SW 1271 (cell line): ENCODE measurements around the gene BAHCC1.

Source experiments
- DNase-seq, 2 experiments: peaks; one replicate each; lab custom pipeline; 2025; lab: John Stamatoyannopoulos, UW

Gene BAHCC1

DNA sequence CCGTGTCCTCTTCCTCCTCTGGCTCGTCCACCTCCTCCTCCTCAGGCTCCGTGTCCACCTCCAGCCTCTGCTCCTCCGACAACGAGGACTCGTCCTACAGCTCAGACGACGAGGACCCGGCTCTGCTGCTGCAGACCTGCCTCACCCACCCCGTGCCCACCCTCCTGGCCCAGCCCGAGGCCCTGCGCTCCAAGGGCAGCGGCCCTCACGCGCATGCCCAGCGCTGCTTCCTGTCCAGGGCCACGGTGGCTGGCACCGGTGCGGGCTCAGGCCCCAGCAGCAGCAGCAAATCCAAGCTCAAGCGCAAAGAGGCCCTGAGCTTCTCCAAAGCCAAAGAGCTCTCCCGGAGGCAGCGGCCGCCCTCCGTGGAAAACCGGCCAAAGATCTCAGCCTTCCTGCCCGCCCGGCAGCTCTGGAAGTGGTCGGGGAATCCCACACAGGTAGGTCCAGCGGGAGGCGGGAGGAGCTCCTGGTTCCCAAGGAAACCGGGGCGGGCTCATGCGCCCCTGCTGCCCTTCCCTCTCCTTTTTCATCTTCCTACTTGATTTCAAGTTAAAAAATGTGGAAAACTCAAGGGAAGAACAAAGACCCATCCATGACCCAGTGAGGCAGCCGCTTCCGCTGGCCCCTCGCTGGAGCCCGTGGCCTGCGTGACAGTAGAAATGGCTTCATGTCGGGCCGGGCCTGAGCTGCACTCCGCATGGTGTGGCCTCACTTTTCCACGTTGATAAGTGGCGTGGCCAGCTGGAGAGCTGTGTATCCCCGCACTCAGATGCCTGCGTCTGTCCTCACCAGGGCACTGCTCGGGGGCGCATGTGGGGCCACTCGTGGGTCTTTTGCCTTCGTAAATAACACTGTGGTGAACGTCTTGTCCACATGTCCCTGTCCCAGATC lies 66.6 kb downstream of the BAHCC1 start:
- no peak for DNase-seq

DNA sequence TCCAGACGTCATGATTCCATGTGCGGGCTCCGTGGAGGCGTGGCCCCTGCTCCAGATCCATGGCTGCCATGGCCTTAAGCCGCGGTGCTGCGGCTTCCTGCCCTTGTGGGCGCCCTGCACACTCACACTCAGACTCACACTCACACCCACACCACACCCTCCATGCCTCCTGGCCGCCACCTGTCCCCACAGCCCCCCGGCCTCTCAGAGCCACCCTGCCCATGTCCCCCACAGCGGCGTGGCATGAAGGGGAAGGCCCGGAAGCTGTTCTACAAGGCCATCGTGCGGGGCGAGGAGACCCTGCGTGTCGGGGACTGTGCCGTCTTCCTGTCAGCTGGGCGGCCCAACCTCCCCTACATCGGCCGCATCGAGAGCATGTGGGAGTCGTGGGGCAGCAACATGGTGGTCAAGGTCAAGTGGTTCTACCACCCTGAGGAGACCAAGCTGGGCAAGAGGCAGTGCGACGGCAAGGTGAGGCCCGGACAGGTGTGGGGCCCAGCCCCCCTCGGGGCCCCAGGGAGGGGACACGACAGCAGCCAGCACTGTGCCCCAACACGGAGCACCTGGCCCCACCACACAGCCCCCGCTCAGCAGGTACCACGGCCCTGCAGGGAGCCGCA lies 67.4 kb downstream of the BAHCC1 start:
- DNase-seq, result no peak

DNA sequence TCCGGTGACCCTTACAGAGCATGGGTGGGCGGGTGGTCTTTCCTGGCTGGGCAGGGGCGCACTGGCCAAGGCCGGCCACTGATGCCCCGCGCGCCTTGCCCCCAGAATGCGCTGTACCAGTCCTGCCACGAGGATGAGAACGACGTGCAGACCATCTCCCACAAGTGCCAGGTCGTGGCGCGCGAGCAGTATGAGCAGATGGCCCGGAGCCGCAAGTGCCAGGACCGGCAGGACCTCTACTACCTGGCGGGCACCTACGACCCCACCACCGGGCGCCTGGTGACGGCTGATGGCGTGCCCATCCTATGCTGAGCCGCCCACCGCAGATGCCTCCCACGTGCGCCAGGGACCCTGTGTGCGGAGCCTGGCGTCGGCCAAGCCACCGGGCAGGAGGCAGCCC lies 68.2 kb downstream of the BAHCC1 start:
- DNase-seq, result no peak

DNA sequence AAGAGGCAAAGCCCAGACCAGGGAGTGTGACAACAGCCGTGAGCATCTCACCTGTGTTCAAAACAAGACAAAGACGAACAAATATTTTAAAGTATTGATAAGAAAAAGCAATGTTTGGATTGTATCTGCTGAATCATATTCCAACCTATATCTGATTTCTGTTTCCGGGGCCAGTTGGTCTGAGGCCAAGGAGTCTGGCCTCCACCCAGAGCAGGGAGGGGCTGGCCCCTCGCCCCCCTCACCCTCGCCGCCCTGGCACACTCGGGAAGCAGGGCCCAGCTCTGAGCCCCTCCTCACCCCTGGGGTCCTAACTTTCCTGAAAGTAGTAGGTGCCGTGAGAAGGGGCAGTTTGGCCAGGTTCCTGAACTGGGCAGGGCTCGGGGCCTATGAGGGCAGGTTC lies 69.3 kb downstream of the BAHCC1 start:
- DNase-seq, result no peak

DNA sequence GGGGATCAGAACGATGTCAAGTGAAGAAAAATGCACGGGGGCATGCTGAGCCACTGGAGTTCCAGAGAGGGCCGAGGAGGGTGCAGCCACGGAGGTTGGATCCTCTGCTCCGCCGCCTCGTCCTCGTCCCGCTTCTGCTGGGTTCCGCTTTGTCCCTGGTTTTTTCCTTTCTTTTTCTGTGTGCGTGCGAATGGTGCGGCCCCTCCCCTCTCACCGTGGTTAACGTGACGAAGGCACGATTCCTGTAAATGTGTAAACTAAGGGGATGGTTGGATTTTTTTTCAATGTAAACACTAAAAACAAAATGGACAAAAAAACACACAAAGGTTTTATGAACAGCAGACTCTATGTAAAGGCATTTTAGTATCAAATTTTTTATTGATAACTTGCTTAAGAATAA lies 70.7 kb downstream of the BAHCC1 start:
- no peak for DNase-seq

DNA sequence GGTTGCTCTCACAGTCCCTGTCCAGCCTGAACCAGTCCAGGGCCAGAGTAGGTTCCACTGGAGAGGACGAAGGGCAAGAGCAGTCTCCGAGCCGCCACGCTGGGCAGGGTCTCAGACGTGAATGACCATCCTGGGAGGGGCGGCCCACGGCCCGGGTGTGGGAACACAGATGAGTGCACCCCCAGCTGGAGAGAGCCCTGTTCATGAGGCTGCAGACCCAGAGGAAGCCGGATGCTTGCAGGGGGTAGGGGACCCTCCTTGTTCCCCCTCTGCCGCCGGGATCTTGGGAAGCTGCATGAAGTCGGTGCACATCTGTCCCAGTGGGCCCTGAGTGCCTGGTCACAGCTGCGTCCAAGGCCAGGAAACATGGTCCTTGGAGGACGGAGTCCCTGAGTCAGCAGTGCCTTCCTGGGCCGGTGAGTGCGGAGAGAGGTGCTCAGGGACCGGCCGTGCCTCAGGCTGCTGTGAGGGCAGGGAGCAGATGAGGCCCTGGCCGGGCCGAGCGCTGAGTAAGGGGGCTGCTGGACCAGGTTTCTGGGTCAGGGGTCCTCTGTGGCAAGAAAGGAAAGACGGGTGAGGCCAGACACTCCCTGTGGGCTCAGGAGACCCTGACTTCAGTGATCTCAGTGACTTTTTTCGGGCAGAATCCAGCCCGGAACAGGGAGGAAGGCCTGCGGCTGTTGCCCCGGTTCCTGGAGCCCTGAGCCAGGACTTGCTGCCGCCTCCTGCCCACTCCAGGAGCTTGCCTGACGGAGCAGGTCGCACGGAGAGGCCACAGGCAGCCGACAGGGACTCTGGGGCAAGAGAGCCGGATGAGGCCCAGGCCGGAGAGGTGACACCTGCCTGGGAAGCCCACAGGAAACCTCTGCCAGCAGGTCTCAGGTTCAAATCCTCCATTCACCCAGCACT lies 71.6 kb downstream of the BAHCC1 start:
- DNase-seq, result no peak

DNA sequence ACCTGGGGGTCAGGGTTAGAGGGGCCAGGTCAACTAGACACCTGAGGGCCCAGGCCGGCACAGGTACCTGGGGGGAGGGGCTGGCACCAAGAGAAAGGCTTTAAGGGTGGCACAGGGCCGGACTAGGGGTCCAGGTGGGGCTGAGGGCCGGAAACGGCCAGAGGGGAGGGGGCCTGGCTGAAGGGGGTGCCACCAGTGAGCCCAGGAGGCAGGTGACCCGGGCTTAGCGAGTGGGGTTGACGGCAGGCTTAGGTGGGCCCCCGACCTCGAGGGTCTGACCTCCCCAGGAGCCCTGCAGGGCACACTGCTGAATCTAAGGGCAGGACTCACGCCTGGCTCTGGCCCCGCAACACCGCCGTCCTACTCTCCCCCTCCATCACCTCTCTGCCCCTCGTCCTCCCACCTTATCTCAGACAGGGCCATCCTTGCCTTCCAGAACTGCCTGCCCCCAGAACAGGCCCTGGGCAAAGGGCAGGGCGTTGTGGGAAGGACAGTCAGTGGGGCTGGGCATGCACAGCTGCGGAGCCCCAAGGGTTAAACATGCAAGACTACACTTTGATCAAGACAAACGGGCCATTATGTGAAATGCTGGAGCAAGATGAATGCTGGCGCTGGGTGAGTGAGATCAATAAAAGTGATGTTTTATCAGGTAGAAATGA lies 73.0 kb downstream of the BAHCC1 start:
- no peak for DNase-seq

DNA sequence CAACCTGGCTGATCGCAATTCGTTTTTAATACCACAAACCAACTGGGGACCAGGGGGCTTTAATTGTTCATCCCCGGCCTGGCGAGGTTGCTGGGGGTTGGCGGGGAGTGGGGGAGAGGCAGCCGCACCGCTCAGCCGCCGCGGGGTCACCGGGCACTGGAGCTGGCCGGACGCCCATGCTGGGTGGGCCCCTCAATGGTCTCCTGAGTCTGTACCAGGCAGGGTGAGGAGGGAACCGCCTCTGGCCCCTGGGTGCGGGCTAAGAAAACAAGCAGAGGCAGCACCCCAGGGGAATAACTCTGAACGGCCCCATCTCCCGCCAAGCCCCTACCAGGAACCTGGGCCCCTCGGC lies 73.5 kb downstream of the BAHCC1 start:
- DNase-seq, result no peak

DNA sequence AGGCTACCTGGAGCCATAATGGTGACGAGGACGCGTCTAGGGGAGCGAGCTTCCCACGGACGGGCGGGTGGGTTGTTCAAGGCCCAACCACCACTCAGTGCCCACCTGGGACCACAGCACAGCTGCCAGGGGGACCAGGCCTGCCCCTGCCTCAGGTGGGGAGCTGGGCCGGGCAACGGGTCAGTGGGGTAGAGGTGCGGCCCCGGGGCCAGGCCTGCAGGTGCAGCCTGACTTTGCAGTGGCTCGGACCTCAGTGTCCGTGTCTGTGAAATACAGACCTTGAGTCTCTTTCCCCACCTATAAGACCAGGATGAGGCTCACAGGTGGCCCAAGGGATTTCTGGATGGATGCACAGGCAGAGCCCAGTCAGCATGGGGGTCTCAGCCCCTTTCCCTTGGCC lies 74.0 kb downstream of the BAHCC1 start:
- DNase-seq, result no peak

DNA sequence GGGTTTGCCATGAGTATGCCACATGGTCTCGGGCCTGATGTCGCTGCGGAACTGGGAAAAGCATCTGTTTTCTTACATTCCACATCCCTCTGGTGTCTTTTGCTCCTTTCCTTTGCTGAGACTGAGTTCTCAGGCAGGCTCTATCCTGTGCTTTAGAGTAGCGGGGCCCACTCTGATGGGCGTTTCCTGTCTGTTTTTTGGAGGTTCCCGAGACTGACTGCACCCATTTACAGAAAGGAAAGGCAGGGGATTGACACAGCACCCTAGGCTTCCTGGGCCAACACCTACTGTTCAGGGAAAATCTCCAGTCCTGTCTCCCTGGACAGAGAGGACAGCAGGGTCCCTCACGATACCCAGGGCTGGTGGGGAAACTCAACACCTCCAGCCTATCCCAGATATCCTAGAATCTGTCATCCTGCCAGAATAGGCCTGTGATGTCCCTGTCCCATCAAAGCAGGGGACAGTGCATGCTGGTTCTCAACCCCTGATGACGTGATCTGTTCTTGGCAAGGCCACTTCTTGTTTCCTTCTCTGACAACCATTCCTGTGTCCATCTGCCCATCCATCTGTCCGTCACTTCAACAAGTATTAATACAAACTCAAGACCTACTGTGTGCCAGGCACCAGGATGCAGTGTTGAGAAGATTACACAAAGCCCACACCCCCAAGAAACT lies 75.2 kb downstream of the BAHCC1 start:
- DNase-seq, result no peak

DNA sequence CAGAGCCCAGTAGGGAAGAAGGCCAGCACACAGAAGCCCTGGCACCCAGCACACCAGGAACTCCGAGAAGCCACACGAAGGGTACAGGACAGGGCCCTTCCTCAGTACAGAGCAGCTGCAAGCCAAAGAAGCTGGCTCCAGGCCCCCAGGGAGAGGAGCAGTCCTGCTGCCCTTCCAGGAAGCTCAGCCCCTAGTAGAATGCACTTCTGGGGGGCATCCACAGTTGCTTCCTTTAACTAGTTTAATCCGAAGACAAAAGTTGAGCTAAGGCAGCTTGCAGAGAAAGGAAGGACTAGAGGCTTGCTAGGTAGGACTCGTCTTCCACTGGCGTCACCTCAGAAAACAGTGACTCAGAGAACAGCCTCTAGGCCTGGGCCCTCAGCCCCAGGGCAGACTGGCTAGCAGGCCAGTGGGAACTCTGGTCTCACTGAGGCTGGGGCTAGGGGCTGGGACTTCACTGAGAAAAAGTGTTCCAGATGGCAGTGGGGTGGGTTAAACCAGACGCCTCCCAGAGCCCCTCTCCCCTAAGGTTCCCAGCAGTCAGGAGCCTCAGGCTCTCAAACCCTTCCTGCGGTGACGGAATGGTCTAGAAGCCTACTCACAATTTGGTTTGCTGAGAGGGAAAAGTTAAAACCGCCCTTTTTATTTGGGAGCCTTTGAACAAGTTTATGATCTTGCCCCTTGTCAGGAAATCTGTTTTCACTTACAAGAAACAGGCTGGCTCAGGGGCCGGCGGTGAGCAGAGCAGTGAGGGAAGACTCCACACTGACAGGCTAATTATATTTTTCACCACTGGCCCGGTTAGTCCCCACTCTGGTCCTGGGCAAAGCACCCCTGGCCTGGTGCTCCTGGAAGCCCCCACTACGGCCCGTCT lies 75.9 kb downstream of the BAHCC1 start:
- DNase-seq, result no peak

DNA sequence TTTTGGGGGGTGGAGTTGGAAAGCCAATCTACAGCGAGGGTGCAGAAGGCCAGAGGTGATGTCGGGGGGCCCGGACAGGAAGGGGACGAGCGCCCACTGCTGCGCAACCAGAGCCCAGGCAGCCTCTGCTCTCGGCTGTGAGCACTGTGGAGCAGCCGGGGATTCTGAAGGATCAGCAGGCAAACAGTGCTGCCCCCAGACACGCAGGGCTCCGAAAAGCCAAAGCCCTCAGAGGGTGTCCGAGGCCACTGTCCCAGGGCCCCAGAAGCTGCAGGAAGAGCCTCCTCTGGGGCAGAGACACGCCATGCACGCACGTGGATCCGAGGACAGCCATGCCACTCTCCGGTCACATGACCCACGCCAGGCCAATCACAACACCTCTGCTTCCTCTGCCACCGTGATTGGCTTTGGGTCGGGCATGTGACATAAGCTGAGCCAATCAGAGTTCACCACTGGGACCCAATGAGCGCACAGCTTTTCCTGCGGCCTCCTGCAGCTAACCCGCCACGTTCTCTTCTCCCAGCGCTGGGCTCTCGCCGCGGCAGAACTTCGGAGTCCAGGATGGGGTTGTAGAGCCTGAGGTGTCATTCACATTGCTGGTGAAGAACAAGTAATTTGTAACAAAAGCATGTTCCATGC lies 76.7 kb downstream of the BAHCC1 start:
- peak in 1 of 2 experiments; percentile 1 for DNase-seq

DNA sequence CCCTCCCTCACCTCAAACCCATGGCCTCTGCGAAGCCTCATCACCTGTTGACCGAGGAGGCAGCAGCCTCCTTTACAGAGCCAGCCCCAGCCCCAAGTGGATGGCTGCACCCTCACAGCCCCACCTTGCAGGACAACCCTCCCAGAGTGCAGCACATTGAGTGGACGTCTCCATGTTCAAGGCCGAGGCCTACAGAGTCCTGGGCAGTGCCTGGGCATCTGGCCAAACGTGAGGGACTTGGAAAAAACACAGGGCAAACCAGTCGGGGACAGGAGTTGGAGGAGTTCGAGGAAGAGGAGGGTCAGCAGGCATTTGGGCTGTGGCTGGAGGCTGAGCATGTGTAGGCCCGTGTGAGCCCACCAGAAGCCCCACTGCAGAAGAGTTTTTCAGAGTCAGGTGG lies 77.8 kb downstream of the BAHCC1 start:
- no peak for DNase-seq

DNA sequence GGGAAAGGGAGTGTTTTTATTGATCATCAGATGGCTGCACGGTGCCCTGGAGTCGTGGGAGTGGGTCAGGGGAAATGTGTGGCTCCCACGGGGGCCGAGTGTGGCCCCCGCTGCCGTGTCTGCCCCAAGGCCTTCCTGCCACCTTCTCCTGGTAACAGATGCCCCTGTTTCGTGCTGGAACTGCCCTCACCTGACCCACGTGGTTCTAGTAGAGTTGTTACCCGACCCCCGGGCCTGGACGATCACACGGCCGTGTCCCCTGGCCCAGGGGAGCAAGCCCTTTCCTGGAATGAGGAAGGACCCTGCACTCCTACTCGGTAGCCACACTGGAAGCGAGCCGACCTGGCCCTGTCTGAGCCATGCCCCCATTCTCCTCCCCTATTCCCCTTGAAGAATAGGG lies 79.7 kb downstream of the BAHCC1 start:
- no peak for DNase-seq

DNA sequence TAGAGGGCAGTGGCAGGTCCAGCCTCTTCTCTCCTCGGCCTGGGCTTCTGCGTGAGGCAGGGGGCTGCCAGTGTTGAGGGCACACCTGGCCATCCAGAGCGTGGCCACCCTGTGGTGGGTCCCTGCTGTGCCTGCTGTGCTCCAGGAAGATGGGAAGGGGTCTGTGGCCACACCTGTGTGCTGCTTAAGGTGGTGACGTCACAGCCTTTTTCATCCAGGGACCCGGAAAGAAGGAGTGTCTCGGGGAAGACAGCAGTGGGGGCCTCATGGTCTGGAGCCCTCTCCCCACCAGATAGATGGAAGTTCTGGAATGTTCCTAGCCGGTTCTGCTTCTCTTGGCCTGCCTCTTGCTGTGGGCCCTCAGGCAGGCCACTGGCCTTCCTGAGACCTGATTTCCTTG lies 80.8 kb downstream of the BAHCC1 start:
- no peak for DNase-seq

DNA sequence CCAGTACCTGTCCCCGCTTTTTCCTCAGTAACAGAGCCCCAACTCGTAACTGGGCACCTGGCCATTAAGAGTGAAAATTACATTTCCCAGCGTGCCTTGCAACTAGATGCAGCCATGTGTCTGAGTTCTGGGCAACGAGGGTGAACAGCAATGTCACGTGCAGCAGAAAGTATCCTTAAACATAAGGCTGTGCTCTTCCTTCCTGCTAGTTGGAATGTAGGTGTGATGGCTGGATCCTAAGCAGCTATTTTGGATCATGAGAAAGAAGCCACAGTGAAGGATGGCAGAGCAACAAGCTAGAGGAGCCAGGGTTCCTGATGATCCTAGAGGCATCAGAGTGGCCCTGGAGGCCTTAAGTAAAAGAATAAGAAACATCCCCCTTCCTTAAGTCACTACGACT lies 81.4 kb downstream of the BAHCC1 start:
- no peak for DNase-seq

DNA sequence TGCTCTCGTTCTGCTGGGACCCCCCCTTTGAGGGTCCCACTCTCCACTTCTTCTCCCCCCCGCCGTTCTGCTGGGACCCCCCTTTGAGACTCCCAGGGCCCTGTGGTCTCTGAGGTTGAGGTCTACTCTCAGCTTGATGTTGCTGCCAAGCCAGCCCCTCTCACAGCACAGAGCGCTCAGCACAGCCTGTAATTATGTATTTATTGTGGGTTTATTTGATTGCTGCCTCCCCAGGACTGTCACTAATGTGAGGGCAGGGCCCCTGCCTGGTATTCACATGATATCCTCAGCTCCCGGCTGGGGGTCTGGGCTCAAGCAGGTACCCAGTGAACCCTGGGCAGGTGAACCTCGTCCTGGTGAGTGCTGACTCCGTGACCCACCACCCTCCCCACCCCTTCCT lies 81.9 kb downstream of the BAHCC1 start:
- DNase-seq, result no peak

DNA sequence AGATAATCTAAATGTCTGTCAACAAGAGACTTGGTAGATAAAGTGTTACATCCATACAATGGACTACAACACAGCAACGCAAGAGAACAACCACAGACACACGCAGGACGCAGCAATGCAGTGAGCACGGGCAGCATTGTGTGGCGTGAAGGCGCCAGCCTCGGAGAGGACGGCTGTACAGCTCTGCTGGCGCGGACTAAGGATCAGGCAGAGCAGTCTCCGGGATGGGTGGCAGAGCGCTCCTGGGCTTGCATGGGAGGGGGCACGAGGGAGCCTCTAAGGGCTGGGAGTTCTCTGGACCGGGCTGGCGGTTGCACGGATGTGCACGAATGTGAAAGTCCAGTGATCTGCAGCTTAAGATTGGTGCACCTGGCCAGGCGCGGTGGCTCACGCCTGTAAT lies 82.9 kb downstream of the BAHCC1 start:
- no peak for DNase-seq

DNA sequence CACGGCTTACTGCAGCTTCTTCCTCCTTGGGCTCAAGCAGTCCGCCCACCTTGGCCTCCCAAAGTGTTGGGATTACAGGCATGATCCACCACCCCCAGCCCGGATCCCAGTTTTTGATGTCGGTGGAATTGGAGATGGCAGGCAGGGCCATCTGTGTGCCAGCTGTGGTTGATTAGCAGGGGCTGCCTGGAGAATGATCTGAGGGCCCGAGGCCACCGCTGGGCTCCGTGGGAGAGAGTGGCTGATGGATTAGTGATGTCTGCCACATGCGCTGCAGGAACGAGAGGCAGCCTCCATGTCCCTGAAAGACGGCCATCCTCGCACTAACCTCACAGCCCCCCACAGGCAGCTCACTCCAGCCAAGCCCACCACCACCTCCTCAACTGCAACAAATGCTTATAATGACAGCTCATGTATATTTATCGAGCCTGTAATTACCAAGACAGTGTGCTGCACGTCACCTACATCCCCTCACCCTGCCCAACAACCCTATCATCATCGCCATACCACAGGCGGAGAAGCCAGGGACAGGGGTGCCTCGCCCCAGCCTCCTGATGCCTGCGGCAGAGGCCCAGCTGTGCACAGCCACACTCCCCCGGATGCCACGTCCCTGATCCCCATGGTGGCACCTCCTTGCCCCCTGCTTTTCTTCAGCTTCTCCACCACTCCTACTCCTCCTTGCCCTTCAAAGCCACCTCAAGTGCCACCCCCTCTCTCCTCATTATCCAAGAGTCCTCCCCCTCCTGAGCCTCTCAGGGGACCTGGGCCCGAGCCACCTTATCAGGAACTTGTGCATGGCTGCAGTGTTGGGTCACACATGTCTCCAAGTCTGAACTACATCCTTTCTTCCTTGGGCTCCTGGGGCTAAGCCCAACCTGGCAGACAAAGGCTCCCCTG lies 84.2 kb downstream of the BAHCC1 start:
- no peak for DNase-seq
